GM18505 (cell line): Measurements from ENCODE around the gene HOMER3.
"Not testable (repeated sequence)": the region's sequence is repeated elsewhere in the genome, so short reads cannot be mapped to it uniquely, and the experiment has no call there.

Experiments used
- ATAC-seq: cut with Tn5 transposase; IDR thresholded peaks from one replicate; pipeline ENCODE4 v1.9.1; 2021; ENCODE audit not compliant: unreplicated experiment
- POLR2A ChIP-seq: IDR thresholded peaks from 4 replicates; pipeline ENCODE4 v1.6.1; 2011; ENCODE audit warnings: borderline replicate concordance; ENCODE audit not compliant: insufficient read depth, insufficient read length; ENCODE audit errors: extremely low read depth

HOMER3 gene

GRCh38 chr19:18929311-18929710 is 11.7 kb downstream of the HOMER3 start:
- no peak for TF ChIP-seq POLR2A
- no peak for ATAC-seq

GRCh38 chr19:18928018-18928805 is 12.8 kb downstream of the HOMER3 start:
- TF ChIP-seq POLR2A: no peak
- no peak for ATAC-seq

- ATAC-seq: no peak
- no peak for TF ChIP-seq POLR2A
Measured at GRCh38 chr19:18924684-18925213, 16.3 kb downstream of the HOMER3 start.

- no peak for TF ChIP-seq POLR2A
- no peak for ATAC-seq
Measured at GRCh38 chr19:18922228-18922985, 18.6 kb downstream of the HOMER3 start.

- TF ChIP-seq POLR2A: no peak
- ATAC-seq: no peak
Measured at GRCh38 chr19:18921593-18921992, 19.4 kb downstream of the HOMER3 start.

- TF ChIP-seq POLR2A: no peak
- no peak for ATAC-seq
Measured at GRCh38 chr19:18920400-18920799, 20.6 kb downstream of the HOMER3 start.

GRCh38 chr19:18919900-18920214 is 21.2 kb downstream of the HOMER3 start:
- ATAC-seq: no peak
- no peak for TF ChIP-seq POLR2A

- peak; percentile 97 for TF ChIP-seq POLR2A
Measured at GRCh38 chr19:18919086-18919899, 21.7 kb downstream of the HOMER3 start, which contains the start of the genes COPE and DDX49. COPE (minus strand) TSS chr19:18919387; CDS start chr19:18919348, 39 bp downstream. DDX49 (plus strand) TSS chr19:18919715; CDS start chr19:18919742, 27 bp downstream.

GRCh38 chr19:18917593-18917992 is 23.4 kb downstream of the HOMER3 start:
- not testable (repeated sequence) for ATAC-seq

More at GRCh38 chr19:18919086-18919899, 21.7 kb downstream of the HOMER3 start, which contains the start of the genes COPE and DDX49:
- peak; percentile 93 for ATAC-seq

GRCh38 chr19:18915639-18916038 is 25.4 kb downstream of the HOMER3 start:
- no peak for TF ChIP-seq POLR2A
- ATAC-seq: no peak

- no peak for ATAC-seq
- TF ChIP-seq POLR2A: no peak
Measured at GRCh38 chr19:18913466-18913865, 27.6 kb downstream of the HOMER3 start.

GRCh38 chr19:18912933-18913332 is 28.1 kb downstream of the HOMER3 start:
- no peak for ATAC-seq
- no peak for TF ChIP-seq POLR2A
